Tibial artery (tissue), 4 donors: ENCODE measurements around the gene AGAP1.

Experiments used
- DNase-seq, 2 donors: peaks; one replicate each; pipeline ENCODE4 v3.0.0-alpha.2; 2019
- H3K27ac ChIP-seq, 2 donors: fragments of 200-600 bp; sonication (generic) in 1 of 2; 1 replicate in 1 of 2; 2 replicates in 1 of 2; pipeline ENCODE4 v1.5.1; 2018 to 2019; ENCODE audit warnings: mild to moderate bottlenecking in 1 of 2
- H3K27me3 ChIP-seq, 2 donors: fragments of 200-600 bp; sonication (generic) in 1 of 2; one replicate each; pipeline versions ENCODE4 v1.5.1 to v1.6.0; 2016 to 2019
- H3K36me3 ChIP-seq, 3 donors: fragments of 200-600 bp; sonication (generic) in 2 of 3; one replicate each; pipeline ENCODE4 v1.5.1; 2016 to 2019; ENCODE audit warnings: mild to moderate bottlenecking in 2 of 3
- H3K4me1 ChIP-seq, 4 donors: fragments of 200-600 bp; sonication (generic) in 2 of 4; 1 replicate in 3 of 4; 2 replicates in 1 of 4; pipeline ENCODE4 v1.5.1; 2016 to 2019
- H3K4me3 ChIP-seq, 2 donors: fragments of 200-600 bp; sonication (generic) in 1 of 2; 1 replicate in 1 of 2; 2 replicates in 1 of 2; pipeline ENCODE4 v1.5.1; 2018 to 2019; ENCODE audit warnings: mild to moderate bottlenecking in 2 of 2
- H3K9me3 ChIP-seq, 3 donors: fragments of 200-600 bp; sonication (generic) in 1 of 3; one replicate each; pipeline ENCODE4 v1.5.1; 2016 to 2019
- CTCF ChIP-seq, 2 experiments: fragments of 200-600 bp in 1 of 2; fragments of 450-650 bp in 1 of 2; IDR thresholded peaks; one replicate each; pipeline ENCODE4 v1.5.1; 2017 to 2019; ENCODE audit warnings: antibody characterized with exemption in 2 of 2, mild to moderate bottlenecking in 1 of 2, moderate library complexity in 1 of 2
- intact Hi-C: fragments of 100-400 bp; cut with DNase I; formaldehyde crosslinking; loops from one replicate; pipeline ENCODE4 v1.15.0; 2023; ENCODE audit warnings: low total_unique reads

The AGAP1 gene

DNA sequence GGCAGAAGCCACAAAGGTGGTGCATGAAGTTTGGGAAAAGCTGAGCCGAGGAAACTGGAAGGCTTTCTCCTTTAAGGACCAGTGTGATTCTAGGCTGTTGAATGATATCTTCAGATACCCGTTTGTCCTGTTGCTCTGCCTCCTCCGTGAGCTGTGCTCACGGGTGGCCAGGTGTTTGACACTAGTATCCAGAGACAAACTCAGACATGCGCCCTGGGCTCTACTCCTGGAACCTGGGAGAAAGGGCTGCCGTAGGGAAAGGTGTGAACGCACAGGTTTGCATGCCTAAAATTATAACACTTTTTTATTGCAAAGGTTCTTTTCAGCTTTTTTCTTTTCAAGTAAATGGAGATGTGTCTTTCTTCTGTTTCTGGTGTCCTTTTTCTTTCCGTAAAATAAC, 81.6 kb downstream of the AGAP1 start:
- no peaks in the 10 kb centered on the region for H3K36me3 ChIP-seq
- TF ChIP-seq CTCF (IDR thresholded peaks at IDR 0.05): no peak
- H3K27ac ChIP-seq: no peak overlapping the region
- H3K27me3 ChIP-seq: no peaks in the 10 kb centered on the region
- H3K4me3 ChIP-seq: no peak overlapping the region
- H3K4me1 ChIP-seq: peaks cover 0 to 10% (median 0%) of the 10 kb centered on the region in 4 donors
- no peaks in the 10 kb centered on the region for H3K9me3 ChIP-seq
- DNase-seq: no peak
- intact Hi-C loops: no loop called here

DNA sequence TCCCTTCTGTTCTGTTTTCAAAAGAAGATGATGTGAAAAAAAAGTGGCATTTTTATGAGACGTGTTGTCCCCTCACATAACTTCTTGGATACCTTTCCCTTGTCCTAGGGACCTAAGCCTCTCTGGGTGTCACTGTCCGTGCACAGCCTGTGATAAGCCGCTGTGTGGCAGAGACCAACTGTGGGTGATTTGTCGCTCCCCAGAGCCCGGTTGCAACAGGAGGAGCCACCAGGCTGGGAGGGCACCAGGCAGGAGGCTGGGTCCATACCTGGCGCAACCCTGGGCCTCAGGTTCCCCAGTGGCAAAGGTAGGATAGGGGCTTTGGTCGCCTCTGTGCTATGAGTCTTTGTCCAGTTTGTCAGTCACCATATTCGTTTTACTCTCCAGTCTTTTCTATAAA, 82.1 kb downstream of the AGAP1 start:
- intact Hi-C loops: no loop called here
- DNase-seq: no peak

GRCh38 chr2:235576337-235576910, 82.6 kb downstream of the AGAP1 start:
- H3K27ac ChIP-seq: no peak overlapping the region
- DNase-seq: no peak
- peaks cover 0 to 10% (median 0%) of the 10 kb centered on the region in 4 donors for H3K4me1 ChIP-seq
- TF ChIP-seq CTCF (IDR thresholded peaks at IDR 0.05): no peak
- no peak overlapping the region for H3K4me3 ChIP-seq
- H3K27me3 ChIP-seq: no peaks in the 10 kb centered on the region
- intact Hi-C loops: no loop called here
- no peaks in the 10 kb centered on the region for H3K9me3 ChIP-seq
- H3K36me3 ChIP-seq: no peaks in the 10 kb centered on the region

More for the DNA sequence above, 82.1 kb downstream of the AGAP1 start:
- Histone ChIP-seq H3K27me3 (no peaks in the 10 kb centered on the region), H3K4me3 (no peak overlapping the region), H3K36me3 (no peaks in the 10 kb centered on the region), H3K27ac (no peak overlapping the region), H3K4me1 (peaks cover 0 to 10% (median 0%) of the 10 kb centered on the region in 4 donors), H3K9me3 (no peaks in the 10 kb centered on the region)
- TF ChIP-seq CTCF (IDR thresholded peaks at IDR 0.05): no peak

- Histone ChIP-seq H3K27me3 (no peaks in the 10 kb centered on the region), H3K36me3 (no peaks in the 10 kb centered on the region), H3K4me3 (no peak overlapping the region), H3K4me1 (peaks cover 0 to 10% (median 0%) of the 10 kb centered on the region in 4 donors), H3K9me3 (no peaks in the 10 kb centered on the region), H3K27ac (no peak overlapping the region)
- no peak for TF ChIP-seq CTCF (IDR thresholded peaks at IDR 0.05)
- intact Hi-C loops: no loop called here
- DNase-seq: no peak
Measured at GRCh38 chr2:235577404-235578330, 83.8 kb downstream of the AGAP1 start.

DNA sequence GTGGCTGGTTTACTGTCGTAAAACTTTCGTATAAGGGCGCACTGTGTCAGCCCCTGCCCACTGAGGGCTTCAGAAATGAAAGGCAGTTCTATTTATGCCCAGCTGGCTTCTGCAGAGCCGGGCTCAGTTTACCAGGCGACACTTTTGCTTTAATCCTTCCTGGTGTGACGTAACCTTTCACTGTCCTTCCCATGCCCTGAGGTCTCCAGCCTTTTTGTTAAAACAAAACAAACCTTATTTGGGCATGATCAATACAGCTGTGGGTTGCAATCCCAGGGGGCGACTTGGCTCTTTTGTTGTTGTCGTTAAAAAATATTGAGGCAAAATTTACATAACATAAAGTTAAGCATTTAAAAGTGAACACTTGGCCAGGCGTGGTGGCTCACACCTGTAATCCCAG, 85.3 kb downstream of the AGAP1 start:
- Histone ChIP-seq H3K27ac (no peak overlapping the region), H3K36me3 (no peaks in the 10 kb centered on the region), H3K9me3 (no peaks in the 10 kb centered on the region), H3K4me3 (no peak overlapping the region), H3K4me1 (peaks cover 0 to 6% (median 0%) of the 10 kb centered on the region in 4 donors), H3K27me3 (no peaks in the 10 kb centered on the region)
- no peak for DNase-seq
- intact Hi-C loops: no loop called here
- TF ChIP-seq CTCF (IDR thresholded peaks at IDR 0.05): no peak
